Adrenal gland (tissue), 12 donors: Measurements from ENCODE around the gene GNG3. TPM values are rescaled to one million over a fixed set of nuclear protein-coding genes. Genes with fewer than 3 reads are reported as not detected.

Source experiments
- DNase-seq, 7 donors: peaks; one replicate each; pipeline ENCODE4 v3.0.0-alpha.2; 2019 to 2020
- H3K27ac ChIP-seq, 5 donors: fragments of 200-600 bp; sonication (generic) in 4 of 5; 1 replicate in 3 of 5; 2 replicates in 2 of 5; pipeline versions ENCODE4 v1.5.1 to v1.8.0; 2016 to 2020; ENCODE audit warnings: mild to moderate bottlenecking in 1 of 5
- H3K27me3 ChIP-seq: fragments of 200-600 bp; 2 replicates; pipeline ENCODE4 v1.8.0; 2021
- H3K36me3 ChIP-seq, 2 donors: fragments of 200-600 bp; replicated peaks in 1 of 2; 1 replicate in 1 of 2; 2 replicates in 1 of 2; pipeline versions ENCODE4 v1.5.1 to v1.8.0; 2018 to 2022
- H3K4me1 ChIP-seq, 2 donors: fragments of 200-600 bp; replicated peaks in 1 of 2; 1 replicate in 1 of 2; 2 replicates in 1 of 2; pipeline versions ENCODE4 v1.5.1 to v1.8.0; 2018 to 2021
- H3K4me3 ChIP-seq, 4 donors: fragments of 200-600 bp; sonication (generic) in 3 of 4; one replicate each; pipeline ENCODE4 v1.5.1; 2016 to 2018
- H3K9me3 ChIP-seq, 3 donors: fragments of 200-600 bp; sonication (generic) in 1 of 3; replicated peaks in 1 of 3; 1 replicate in 2 of 3; 2 replicates in 1 of 3; pipeline versions ENCODE4 v1.5.1 to v1.8.0; 2016 to 2021
- CTCF ChIP-seq, 6 experiments: fragments of 450-650 bp in 4 of 6; fragments of 200-600 bp in 2 of 6; sonication (generic) in 1 of 6; IDR thresholded peaks; 1 replicate in 5 of 6; 2 replicates in 1 of 6; pipeline versions ENCODE4 v1.5.1 to v1.8.0; 2016 to 2021; ENCODE audit warnings: antibody characterized with exemption in 6 of 6, mild to moderate bottlenecking in 2 of 6, moderate library complexity in 1 of 6
- POLR2A ChIP-seq, 2 donors: fragments of 450-650 bp; IDR thresholded peaks; one replicate each; pipeline ENCODE4 v1.6.1; 2017; ENCODE audit warnings: antibody characterized with exemption in 2 of 2, mild to moderate bottlenecking in 2 of 2, moderate library complexity in 1 of 2
- WGBS, 4 donors: extraction: QIAGEN DNeasy Blood & Tissue Kit in 2 of 4; methylation state at CpG; one replicate each; pipeline versions ENCODE4 v1.1.5 to v1.1.7; 2013 to 2017; 5-methylcytosine and 5-hydroxymethylcytosine counted together
- intact Hi-C, 2 donors: fragments of 100-400 bp; cut with DNase I; formaldehyde crosslinking; loops; one replicate each; pipeline versions ENCODE4 v1.14.1 to v1.15.0; 2022 to 2023
- polyA plus RNA-seq, 3 donors: library from polyadenylated mRNA; stranded (reverse); fragments of 200-250 nt in 2 of 3; fragments of 350-450 nt in 1 of 3; fragmentation: Illumina TruSeq in 1 of 3; extraction: RNeasy Lipid Tissue Mini Kit (QIAGEN cat#74804) in 1 of 3; gene quantifications; one replicate each; pipeline ENCODE4 v1.2.3, GENCODE V29; 2013 to 2014
- total RNA-seq, 9 donors: library from RNA; depleted of rRNA in 4 of 9; stranded (reverse); fragments of >200 nt in 4 of 9; fragments of 120-200 nt in 1 of 9; fragmentation: NEBNext Ultra II Directional in 1 of 9; extraction: Animal tissue kit (Norgen Biotek cat#: 25700) in 1 of 9; gene quantifications; one replicate each; pipeline versions ENCODE4 v1.1.0 to v1.2.4, GENCODE V29; 2013 to 2023
- donor health status: healthy with polysubstance abuse.
- donor health status: Bipolar disorder and iron deficiency.
- donor health status: DM: yes; HTN: yes; CAD: no.
- donor health status: DM: no; HTN: no; CAD: no.
- donor health status: DM: no; HTN: no; CAD: no.
- donor health status: DM: yes; HTN: yes; CAD: no.

The GNG3 gene
- total and polyA plus RNA-seq, 12 donors: 0.39 to 15.7 (median 3.0) TPM; not detected in 2

- TF ChIP-seq POLR2A (IDR thresholded peaks at IDR 0.05) (peak in 1 of 2 donors; percentile 40), CTCF (IDR thresholded peaks at IDR 0.05) (no peak)
- Histone ChIP-seq H3K4me1 (peaks cover 32 to 33% of the 10 kb centered on the region in 2 donors), H3K27ac (peak overlapping the region in 4 of 5 donors; percentile 12 to 84 (median 72)), H3K27me3 (no peaks in the 10 kb centered on the region), H3K36me3 (peaks cover 0 to 78% of the 10 kb centered on the region in 2 donors), H3K4me3 (no peak overlapping the region), H3K9me3 (no peaks in the 10 kb centered on the region)
- intact Hi-C loops: no loop called here
- WGBS, 4 donors: 43 to 64% (median 51%) methylated on average over 2 of the region's 2 CpGs
- peak; percentile 65 to 85 (median 83) for DNase-seq
Observed at GRCh38 chr11:62713343-62713742, 5.9 kb downstream of the GNG3 start.

GRCh38 chr11:62715150-62716130, 8.0 kb downstream of the GNG3 start:
- WGBS, 4 donors: 87 to 88% (median 88%) methylated on average over 15 to 24 of the region's 24 CpGs
- H3K4me3 ChIP-seq: no peak overlapping the region
- DNase-seq: peak in 1 of 7 donors; percentile 12
- H3K27ac ChIP-seq: peak overlapping the region in 1 of 5 donors; percentile 84
- peaks cover 0 to 97% of the 10 kb centered on the region in 2 donors for H3K36me3 ChIP-seq
- TF ChIP-seq POLR2A (IDR thresholded peaks at IDR 0.05) (no peak), CTCF (IDR thresholded peaks at IDR 0.05) (no peak)
- H3K27me3 ChIP-seq: no peaks in the 10 kb centered on the region
- peaks cover 24 to 25% of the 10 kb centered on the region in 2 donors for H3K4me1 ChIP-seq
- intact Hi-C loops: loop anchor here in 1 of 2 donors (5.0 kb wide), 1 partner anchor 52 kb away; no protein-coding TSS in a partner anchor
- no peaks in the 10 kb centered on the region for H3K9me3 ChIP-seq

- Histone ChIP-seq H3K27ac (no peak overlapping the region), H3K9me3 (no peaks in the 10 kb centered on the region), H3K27me3 (no peaks in the 10 kb centered on the region), H3K4me3 (no peak overlapping the region), H3K36me3 (peaks cover 0 to 97% of the 10 kb centered on the region in 2 donors), H3K4me1 (peaks cover 24 to 25% of the 10 kb centered on the region in 2 donors)
- TF ChIP-seq POLR2A (IDR thresholded peaks at IDR 0.05) (no peak), CTCF (IDR thresholded peaks at IDR 0.05) (no peak)
- intact Hi-C loops: loop anchor here in 1 of 2 donors (5.0 kb wide), 1 partner anchor 51 kb away; no protein-coding TSS in a partner anchor
- DNase-seq: no peak
- WGBS, 4 donors: 87 to 89% (median 88%) methylated on average over 5 of the region's 5 CpGs
Observed at GRCh38 chr11:62716206-62716605, 8.7 kb downstream of the GNG3 start.

- WGBS, 4 donors: 78 to 88% (median 84%) methylated on average over 11 of the region's 11 CpGs
- Histone ChIP-seq H3K9me3 (no peaks in the 10 kb centered on the region), H3K4me3 (no peak overlapping the region), H3K4me1 (peaks cover 24 to 25% of the 10 kb centered on the region in 2 donors), H3K36me3 (peaks cover 0 to 97% of the 10 kb centered on the region in 2 donors), H3K27me3 (no peaks in the 10 kb centered on the region), H3K27ac (peak overlapping the region in 1 of 5 donors; percentile 13)
- peak in 1 of 7 donors; percentile 11 for DNase-seq
- intact Hi-C loops: loop anchor here in 1 of 2 donors (5.0 kb wide), 1 partner anchor 50 kb away; no protein-coding TSS in a partner anchor
- TF ChIP-seq POLR2A (IDR thresholded peaks at IDR 0.05): no peak
- TF ChIP-seq CTCF (IDR thresholded peaks at IDR 0.05): no peak
Observed at GRCh38 chr11:62716816-62717215, 9.3 kb downstream of the GNG3 start.
